Erythroblast (primary cell): Measurements from ENCODE around the gene FOXC2.

Source experiments
- DNase-seq, 2 experiments: peaks; one replicate each; lab custom pipeline; 2025; lab: John Stamatoyannopoulos, UW
- GATA1 ChIP-seq: IDR thresholded peaks from 2 replicates; pipeline ENCODE4 v1.6.1; 2011; ENCODE audit warnings: low read depth, mild to moderate bottlenecking, control low read depth, low read length, moderate library complexity
- POLR2A ChIP-seq: IDR thresholded peaks from 2 replicates; pipeline ENCODE4 v1.6.1; 2011; ENCODE audit warnings: mild to moderate bottlenecking, low read length

The FOXC2 gene

DNA sequence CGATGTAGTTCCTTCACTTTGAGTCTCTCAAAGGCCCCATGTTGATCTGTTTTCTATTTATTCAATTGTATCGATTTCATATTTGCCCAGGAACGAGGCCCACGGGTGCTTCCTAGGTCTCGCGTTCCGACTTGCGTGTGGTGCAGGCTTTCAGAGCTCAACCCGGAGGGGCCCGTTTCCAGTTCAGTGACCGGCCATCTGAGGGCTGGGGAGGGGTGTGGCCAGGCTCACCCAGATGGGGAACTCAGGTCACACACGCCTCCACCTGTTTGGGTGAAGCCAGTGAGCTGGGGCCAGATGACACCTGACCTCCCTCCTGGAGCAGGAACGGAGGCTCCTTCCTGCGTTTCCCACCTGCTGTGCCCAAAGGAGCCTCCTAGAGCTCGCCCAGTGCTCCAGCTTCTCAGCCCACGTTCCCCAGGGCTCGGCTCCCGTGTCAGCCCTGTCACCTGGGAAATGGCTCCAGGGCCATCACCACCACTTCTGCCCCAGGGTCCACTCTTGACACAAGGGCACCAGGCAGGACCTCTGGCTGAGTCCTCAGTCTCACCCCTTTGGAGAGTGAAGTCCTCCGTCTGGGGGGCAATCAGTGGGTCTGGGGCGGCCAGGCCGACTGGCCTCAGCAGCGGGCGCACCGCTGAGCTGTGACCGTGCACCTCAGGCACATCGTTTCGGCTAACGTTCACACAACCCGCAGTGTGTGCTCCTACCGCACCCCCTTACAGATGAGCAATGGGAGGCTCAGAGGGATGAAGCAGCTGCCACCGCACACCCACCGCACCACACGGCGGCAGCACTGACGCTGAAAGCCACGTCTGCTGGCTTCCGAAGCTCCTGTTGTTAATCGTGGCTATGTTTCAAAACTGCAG, 38.3 kb upstream of the FOXC2 start:
- no peak for DNase-seq
- no peak for TF ChIP-seq POLR2A
- TF ChIP-seq GATA1: no peak

DNA sequence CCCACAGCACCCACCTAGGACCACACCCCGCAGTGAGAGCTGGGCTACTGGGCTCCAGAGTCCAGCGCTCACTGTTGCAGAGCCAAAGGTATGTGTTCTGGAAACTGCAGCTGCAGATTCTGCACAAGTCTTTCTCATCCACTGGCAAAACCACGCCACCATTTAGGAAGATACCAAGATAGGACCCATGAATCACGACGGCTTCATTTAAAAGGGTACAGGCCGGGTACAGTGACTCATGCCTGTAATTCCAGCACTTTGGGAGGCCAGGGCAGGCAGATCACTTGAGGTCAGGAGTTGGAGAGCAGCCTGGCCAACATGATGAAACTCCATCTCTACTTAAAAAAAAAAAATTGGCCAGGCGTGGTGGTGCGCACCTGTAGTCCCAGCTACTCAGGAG, 37.5 kb upstream of the FOXC2 start:
- no peak for TF ChIP-seq POLR2A
- no peak for TF ChIP-seq GATA1
- no peak for DNase-seq

GRCh38 chr16:86530251-86531190, 36.1 kb upstream of the FOXC2 start:
- DNase-seq: no peak
- TF ChIP-seq POLR2A (no peak), GATA1 (no peak)

GRCh38 chr16:86531191-86531545, 35.5 kb upstream of the FOXC2 start:
- no peak for TF ChIP-seq POLR2A
- TF ChIP-seq GATA1: no peak
- no peak for DNase-seq

- DNase-seq: no peak
- TF ChIP-seq POLR2A (no peak), GATA1 (no peak)
Observed at GRCh38 chr16:86531641-86532525, 34.7 kb upstream of the FOXC2 start.

- no peak for TF ChIP-seq POLR2A
- DNase-seq: no peak
Observed at GRCh38 chr16:86532526-86532815, 34.2 kb upstream of the FOXC2 start.

DNA sequence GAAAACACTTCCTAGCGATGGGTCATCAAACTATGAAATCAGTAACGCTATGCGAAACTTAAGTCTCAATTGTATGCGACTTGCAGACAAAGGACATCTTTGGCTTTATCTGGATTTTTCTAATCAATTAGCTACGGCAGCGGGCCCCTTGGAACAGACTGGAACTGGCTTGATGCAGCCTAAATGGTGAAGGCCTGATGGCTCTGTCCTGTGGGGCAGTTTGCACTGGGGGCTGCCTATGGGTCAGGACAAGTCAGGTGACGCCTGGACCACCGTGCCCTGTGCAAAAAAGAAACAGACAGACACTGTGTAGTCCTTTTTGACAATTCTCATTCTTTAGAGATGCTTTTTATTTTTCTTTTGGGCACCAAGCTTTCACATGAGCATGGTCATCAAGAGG, 33.6 kb upstream of the FOXC2 start:
- TF ChIP-seq GATA1 (no peak), POLR2A (no peak)

DNA sequence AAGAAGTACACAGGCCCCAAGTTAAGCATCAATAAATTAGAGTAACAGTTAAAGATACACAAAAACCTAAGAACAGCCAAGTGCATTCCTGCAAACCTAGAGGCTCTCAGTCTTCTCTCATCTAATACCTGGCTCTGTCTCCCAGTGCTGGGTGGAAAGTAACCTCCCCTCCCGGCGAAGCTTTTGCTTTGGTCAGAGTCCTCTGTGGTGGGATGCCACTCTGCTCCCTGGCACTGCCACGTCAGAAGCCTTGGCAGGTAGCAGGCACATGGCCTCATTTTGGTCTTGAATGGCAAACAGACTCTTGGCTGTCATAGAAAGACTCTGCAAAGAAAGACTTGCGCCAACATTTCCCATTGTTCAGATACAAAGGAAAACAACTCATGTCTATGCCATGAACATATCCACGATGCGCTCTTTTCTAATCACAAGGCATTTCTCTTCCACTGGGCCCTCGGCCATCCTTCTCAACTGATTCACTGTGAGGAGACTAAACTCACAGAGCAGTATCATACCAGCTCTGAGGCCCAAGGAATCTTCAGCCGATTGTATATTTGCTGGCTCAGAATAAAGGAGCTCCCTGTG, 32.8 kb upstream of the FOXC2 start:
- TF ChIP-seq GATA1: no peak
- no peak for TF ChIP-seq POLR2A
- DNase-seq: no peak

More for the DNA sequence above, 33.6 kb upstream of the FOXC2 start:
- no peak for DNase-seq

DNA sequence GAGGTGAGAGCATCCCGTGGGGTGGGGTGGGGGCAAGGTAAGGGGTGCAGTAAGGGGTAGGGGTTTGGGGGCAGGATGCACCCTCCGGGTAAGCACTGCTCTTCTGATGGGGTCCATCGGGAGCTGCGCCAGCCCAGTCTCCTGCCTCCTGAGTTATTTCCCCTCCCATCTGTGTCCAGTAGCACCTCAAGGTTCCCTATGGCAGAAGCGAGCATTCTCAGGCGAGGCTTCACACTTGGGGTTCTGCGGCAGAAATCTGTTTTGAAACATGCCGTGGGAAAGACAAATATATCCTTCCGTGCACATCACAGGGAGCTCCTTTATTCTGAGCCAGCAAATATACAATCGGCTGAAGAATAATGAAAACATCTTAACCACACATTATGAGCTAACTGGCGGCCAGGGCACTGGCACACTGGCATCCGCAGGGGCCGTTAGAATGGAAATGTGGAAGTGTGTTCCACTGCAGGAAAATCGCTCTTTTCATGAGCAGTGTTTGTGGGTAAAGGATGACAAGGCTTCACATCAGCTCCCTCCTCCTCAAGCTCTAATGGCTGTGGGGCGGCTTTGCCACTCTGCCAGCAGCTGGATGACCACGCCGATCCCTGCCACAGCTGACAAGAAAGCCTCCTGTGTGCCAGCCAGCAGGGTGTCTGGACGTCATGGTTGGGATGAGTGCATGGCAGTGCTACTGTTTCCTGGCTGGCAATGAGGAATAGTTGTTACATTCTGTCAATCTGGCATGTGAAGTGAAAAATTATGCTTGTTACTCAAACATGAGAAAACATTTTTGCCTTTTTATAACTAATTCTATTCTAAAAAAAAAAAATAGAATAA, 31.6 kb upstream of the FOXC2 start:
- no peak for TF ChIP-seq POLR2A
- no peak for TF ChIP-seq GATA1
- no peak for DNase-seq

DNA sequence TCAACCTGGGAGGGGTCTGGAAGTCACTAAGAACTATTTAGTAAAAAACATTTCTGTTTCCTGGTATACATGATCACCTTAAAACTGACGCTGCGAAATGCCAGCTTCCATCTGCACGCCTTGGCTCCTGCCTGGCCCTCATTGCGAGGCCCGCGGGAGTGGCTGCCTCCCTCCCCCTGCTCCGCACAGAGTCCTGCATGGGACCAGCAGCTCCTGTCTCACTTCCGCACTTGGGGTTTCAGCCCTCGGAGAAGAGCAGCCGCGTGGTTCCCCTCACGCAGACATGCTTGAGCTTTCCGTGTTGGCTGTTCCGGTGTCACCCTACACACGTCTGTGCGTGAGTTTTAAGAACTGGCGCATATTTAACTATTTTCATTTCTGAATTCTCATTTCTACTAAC, 30.0 kb upstream of the FOXC2 start:
- TF ChIP-seq GATA1: no peak
- no peak for TF ChIP-seq POLR2A
- DNase-seq: no peak

DNA sequence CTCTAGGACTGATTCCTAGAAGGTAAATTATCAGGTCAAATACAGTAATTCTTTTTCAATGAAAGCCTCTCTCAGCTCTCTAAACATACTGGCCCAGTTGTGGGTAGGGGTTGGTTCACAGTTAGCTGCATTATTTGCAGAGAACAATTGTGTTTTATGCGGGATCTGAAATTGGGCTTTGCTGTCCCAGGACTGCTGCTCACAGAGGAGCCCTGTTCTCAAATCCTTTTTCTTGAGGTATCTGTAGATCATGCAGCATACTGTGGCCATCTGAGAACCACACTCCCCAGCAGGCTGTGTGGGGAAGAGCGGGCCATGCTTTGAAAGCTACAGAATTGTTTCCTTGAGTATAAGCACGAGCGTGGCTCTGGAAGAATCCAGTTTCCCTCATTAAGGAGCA, 29.1 kb upstream of the FOXC2 start:
- DNase-seq: no peak
- TF ChIP-seq GATA1: no peak
- TF ChIP-seq POLR2A: no peak

GRCh38 chr16:86538196-86538780, 28.3 kb upstream of the FOXC2 start:
- DNase-seq: no peak
- no peak for TF ChIP-seq GATA1
